Lower leg skin (tissue), 3 donors: ENCODE measurements around the gene ADH7.
"Not testable (repeated sequence)": the region's sequence is repeated elsewhere in the genome, so short reads cannot be mapped to it uniquely, and the experiment has no call there.

Experiments used
- CTCF ChIP-seq, 3 donors: fragments of 450-650 bp; IDR thresholded peaks; one replicate each; pipeline ENCODE4 v1.5.1; 2016; ENCODE audit warnings: antibody characterized with exemption in 3 of 3, mild to moderate bottlenecking in 3 of 3, moderate library complexity in 2 of 3
- POLR2A ChIP-seq, 2 donors: fragments of 450-650 bp; IDR thresholded peaks; one replicate each; pipeline ENCODE4 v1.6.1; 2016 to 2017; ENCODE audit warnings: antibody characterized with exemption in 2 of 2, mild to moderate bottlenecking in 1 of 2, moderate library complexity in 1 of 2

GRCh38 chr4:99414902-99415301 lies 20.2 kb downstream of the ADH7 start:
- not testable (repeated sequence) for TF ChIP-seq POLR2A, CTCF (IDR thresholded peaks at IDR 0.05)
